GM10266 (cell line): Measurements from ENCODE around the gene PGAM1.

ENCODE experiments used
- DNase-seq: peaks from one replicate; pipeline ENCODE4 v3.0.0; 2012; ENCODE audit errors: extremely low spot score
- CTCF ChIP-seq: IDR thresholded peaks from 2 replicates; pipeline ENCODE4 v1.5.1; 2012; ENCODE audit warnings: mild to moderate bottlenecking, low read depth; ENCODE audit not compliant: control insufficient read depth, insufficient read depth; ENCODE audit errors: missing control alignments

Gene PGAM1

GRCh38 chr10:97427571-97428179 is 1.7 kb downstream of the PGAM1 start:
- peak; percentile 57 for DNase-seq
- no peak for TF ChIP-seq CTCF

- no peak for DNase-seq
Measured at GRCh38 chr10:97428572-97428981, 2.6 kb downstream of the PGAM1 start.

GRCh38 chr10:97434055-97434454 is 8.1 kb downstream of the PGAM1 start:
- DNase-seq = no peak
- no peak for TF ChIP-seq CTCF

More at GRCh38 chr10:97428572-97428981, 2.6 kb downstream of the PGAM1 start:
- TF ChIP-seq CTCF = no peak

GRCh38 chr10:97434557-97434956 is 8.6 kb downstream of the PGAM1 start:
- DNase-seq = no peak
- no peak for TF ChIP-seq CTCF

- no peak for DNase-seq
- no peak for TF ChIP-seq CTCF
Measured at GRCh38 chr10:97435211-97435610, 9.2 kb downstream of the PGAM1 start.

GRCh38 chr10:97442277-97442676 is 16.3 kb downstream of the PGAM1 start:
- DNase-seq = no peak
- no peak for TF ChIP-seq CTCF

- no peak for DNase-seq
- no peak for TF ChIP-seq CTCF
Measured at GRCh38 chr10:97444212-97444611, 18.2 kb downstream of the PGAM1 start.
